ENCODE results near the gene INSC. TPM values are rescaled to one million over a fixed set of nuclear protein-coding genes. Genes with fewer than 3 reads are reported as not detected.

Gene INSC
- total and polyA plus RNA-seq, 2 of the 8 experiments (the other 6 are each of a cell fraction or from before 2014, with no cell fraction given) = 0.58 to 0.59 TPM

GRCh38 chr11:15258433-15259165 is 143.9 kb downstream of the INSC start:
- no peak overlapping the region for H3K23ac ChIP-seq (ENCODE audit: insufficient read length)
- no peak overlapping the region for H3K56ac ChIP-seq (replicated peaks; ENCODE audit: insufficient read length, low read depth, low read length)
- H3K14ac ChIP-seq (ENCODE audit: insufficient read length) = no peak overlapping the region
- H3K79me2 ChIP-seq (ENCODE audit: control insufficient read depth in 1 of 2, insufficient read depth in 2 of 2, low read length in 2 of 2) = no peaks in the 10 kb centered on the region
- H2BK12ac ChIP-seq (ENCODE audit: low read depth, low read length) = no peak overlapping the region; the same call in 1 of the 2 replicates
- H3K27me3 ChIP-seq (replicated peaks in 1 of 4; ENCODE audit: control insufficient read depth in 3 of 4, extremely low read depth in 1 of 4, insufficient read depth in 3 of 4, low read length in 3 of 4) = no peaks in the 10 kb centered on the region
- no peak for DNase-seq (ENCODE audit: low read depth in 1 of 2, low spot score in 2 of 2)
- no peak overlapping the region for H3K18ac ChIP-seq (ENCODE audit: extremely low read depth, low read length)
- H3K23me2 ChIP-seq (ENCODE audit: low read depth, low read length) = no peaks in the 10 kb centered on the region; the same call in 1 of the 2 replicates
- H4K20me1 ChIP-seq (replicated peaks in 1 of 2; ENCODE audit: control insufficient read depth in 1 of 2, insufficient read depth in 2 of 2, low read length in 2 of 2) = no peaks in the 10 kb centered on the region
- CTCF ChIA-PET (ENCODE audit: partially characterized antibody) = interaction anchor here (0.7 to 2.1 kb wide), 8 partner anchors 16 to 678 kb away, joined by 3 to 9 read pairs (median 3); no protein-coding TSS in a partner anchor
- no peak overlapping the region for H4K91ac ChIP-seq (replicated peaks; ENCODE audit: insufficient read length, low read length)
- H3K79me1 ChIP-seq (ENCODE audit: low read depth, low read length) = no peaks in the 10 kb centered on the region
- no peak overlapping the region for H2BK120ac ChIP-seq (replicated peaks; ENCODE audit: low read depth, low read length)
- H2AK5ac ChIP-seq (ENCODE audit: low read depth, low read length) = no peak overlapping the region
- H3K9ac ChIP-seq (replicated peaks in 1 of 4; ENCODE audit: extremely low read depth in 1 of 4, low read depth in 3 of 4, low read length in 3 of 4) = no peak overlapping the region
- H3K27ac ChIP-seq (ENCODE audit: low read depth, low read length) = no peak overlapping the region
- H2BK5ac ChIP-seq (ENCODE audit: low read depth, low read length) = no peak overlapping the region
- no peak overlapping the region for H3K4ac ChIP-seq (replicated peaks; ENCODE audit: insufficient read length, low read depth, low read length)
- POLR2A ChIA-PET (ENCODE audit: partially characterized antibody) = no interaction called here
- no peaks in the 10 kb centered on the region for H3K9me3 ChIP-seq (ENCODE audit: insufficient read depth in 2 of 2, low read depth in 1 of 2, low read length in 1 of 2)
- H2AFZ ChIP-seq (ENCODE audit: low read length) = peak overlapping the region; percentile 73; the same call in 1 of the 2 replicates
- no peak overlapping the region for H2BK15ac ChIP-seq (ENCODE audit: low read length)
- FAIRE-seq = no peak
- no peak overlapping the region for H4K8ac ChIP-seq (ENCODE audit: extremely low read depth, insufficient read depth, low read length)
- no peak overlapping the region for H4K5ac ChIP-seq (ENCODE audit: insufficient read length, low read depth, low read length)
- H3K4me3 ChIP-seq (ENCODE audit: extremely low read depth in 1 of 4, insufficient read depth in 2 of 4, low read depth in 3 of 4, low read length in 4 of 4) = no peak overlapping the region
- no peak overlapping the region for H2BK20ac ChIP-seq (ENCODE audit: low read length)
- H3K36me3 ChIP-seq (ENCODE audit: control insufficient read depth in 2 of 4, insufficient read depth in 4 of 4, low read length in 3 of 4) = no peaks in the 10 kb centered on the region
- peaks cover 0 to 4% (median 1%) of the 10 kb centered on the region in 4 experiments; a peak in 3 of 7 replicates for H3K4me1 ChIP-seq (replicated peaks in 1 of 4; ENCODE audit: control insufficient read depth in 3 of 4, insufficient read depth in 4 of 4, low read length in 3 of 4)
- TF ChIP-seq NANOG (IDR thresholded peaks at IDR 0.05; ENCODE audit: insufficient read depth, low read depth, low read length, poor library complexity, severe bottlenecking) = no peak
- peak in 1 of 3 experiments; percentile 3; a peak in 1 of 4 replicates for TF ChIP-seq CTCF (IDR thresholded peaks at IDR 0.05; ENCODE audit: control extremely low read depth in 1 of 3, insufficient read depth in 1 of 3, low read depth in 1 of 3, low read length in 3 of 3)
- peak; percentile 15 to 31; a peak in 2 of 4 replicates for TF ChIP-seq RAD21 (IDR thresholded peaks at IDR 0.05 in 1 of 2, conservative IDR thresholded peaks at IDR 0.05 in 1 of 2; ENCODE audit: low read depth in 2 of 2, low read length in 2 of 2)
- H3K4me2 ChIP-seq (ENCODE audit: insufficient read depth in 1 of 2, low read depth in 2 of 2, low read length in 2 of 2) = no peak overlapping the region
- 79% methylated on average over 3 of the region's 3 CpGs; no CpG with 5 or more reads in 1 of the 2 experiments for WGBS, 2 experiments (ENCODE audit: extremely low coverage in 1 of 2, insufficient coverage in 1 of 2, insufficient read length in 1 of 2, insufficient replicate concordance in 2 of 2, low coverage in 1 of 2, low lambda C conversion rate in 2 of 2, missing lambda C conversion rate in 1 of 2)
